GF-D8 (cell line): ENCODE results near the gene URGCP.

ENCODE experiments used
- DNase-seq: peaks from one replicate; lab custom pipeline; 2025; lab: John Stamatoyannopoulos, UW

URGCP gene, protein sequence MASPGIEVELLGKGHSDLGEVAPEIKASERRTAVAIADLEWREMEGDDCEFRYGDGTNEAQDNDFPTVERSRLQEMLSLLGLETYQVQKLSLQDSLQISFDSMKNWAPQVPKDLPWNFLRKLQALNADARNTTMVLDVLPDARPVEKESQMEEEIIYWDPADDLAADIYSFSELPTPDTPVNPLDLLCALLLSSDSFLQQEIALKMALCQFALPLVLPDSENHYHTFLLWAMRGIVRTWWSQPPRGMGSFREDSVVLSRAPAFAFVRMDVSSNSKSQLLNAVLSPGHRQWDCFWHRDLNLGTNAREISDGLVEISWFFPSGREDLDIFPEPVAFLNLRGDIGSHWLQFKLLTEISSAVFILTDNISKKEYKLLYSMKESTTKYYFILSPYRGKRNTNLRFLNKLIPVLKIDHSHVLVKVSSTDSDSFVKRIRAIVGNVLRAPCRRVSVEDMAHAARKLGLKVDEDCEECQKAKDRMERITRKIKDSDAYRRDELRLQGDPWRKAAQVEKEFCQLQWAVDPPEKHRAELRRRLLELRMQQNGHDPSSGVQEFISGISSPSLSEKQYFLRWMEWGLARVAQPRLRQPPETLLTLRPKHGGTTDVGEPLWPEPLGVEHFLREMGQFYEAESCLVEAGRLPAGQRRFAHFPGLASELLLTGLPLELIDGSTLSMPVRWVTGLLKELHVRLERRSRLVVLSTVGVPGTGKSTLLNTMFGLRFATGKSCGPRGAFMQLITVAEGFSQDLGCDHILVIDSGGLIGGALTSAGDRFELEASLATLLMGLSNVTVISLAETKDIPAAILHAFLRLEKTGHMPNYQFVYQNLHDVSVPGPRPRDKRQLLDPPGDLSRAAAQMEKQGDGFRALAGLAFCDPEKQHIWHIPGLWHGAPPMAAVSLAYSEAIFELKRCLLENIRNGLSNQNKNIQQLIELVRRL

DNA sequence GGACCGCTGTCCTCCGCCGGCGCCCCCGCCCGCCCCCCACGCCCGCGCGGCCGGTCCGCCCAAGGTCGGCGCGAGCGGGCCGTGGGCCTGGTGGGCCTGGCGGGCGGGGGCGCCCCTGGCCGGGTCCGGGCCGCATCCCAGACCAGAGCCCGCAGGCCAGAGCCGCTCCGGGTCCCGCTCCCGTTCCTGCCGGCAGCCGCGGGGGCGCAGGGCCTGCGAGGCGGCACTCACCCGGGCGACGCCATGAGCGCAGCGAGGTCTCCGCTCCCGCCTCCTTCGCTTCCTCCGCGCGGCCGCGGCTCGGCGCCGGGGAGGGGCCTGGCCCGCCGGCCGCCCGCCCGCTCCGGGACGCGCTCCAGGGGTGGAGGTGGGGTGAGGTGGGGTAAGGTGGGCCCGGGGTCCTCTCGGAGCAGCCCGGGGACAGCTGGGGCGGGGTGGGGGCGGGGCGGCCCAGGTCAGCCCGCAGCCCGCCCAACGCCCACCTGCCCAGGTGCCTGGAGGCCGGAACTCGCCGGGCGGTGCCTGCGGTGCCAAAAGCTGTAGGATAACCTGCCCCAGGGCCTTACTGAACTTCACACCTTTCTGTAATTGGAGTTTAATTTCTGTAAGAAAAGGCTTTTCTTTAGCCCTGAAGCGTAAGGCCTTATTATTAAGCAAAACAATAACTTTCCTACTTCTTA, at the start of gene URGCP:
URGCP (minus strand) TSS at position 266 of the 680 bp plus-strand sequence; CDS start at position 245, 21 bp downstream.
- DNase-seq = no peak

DNA sequence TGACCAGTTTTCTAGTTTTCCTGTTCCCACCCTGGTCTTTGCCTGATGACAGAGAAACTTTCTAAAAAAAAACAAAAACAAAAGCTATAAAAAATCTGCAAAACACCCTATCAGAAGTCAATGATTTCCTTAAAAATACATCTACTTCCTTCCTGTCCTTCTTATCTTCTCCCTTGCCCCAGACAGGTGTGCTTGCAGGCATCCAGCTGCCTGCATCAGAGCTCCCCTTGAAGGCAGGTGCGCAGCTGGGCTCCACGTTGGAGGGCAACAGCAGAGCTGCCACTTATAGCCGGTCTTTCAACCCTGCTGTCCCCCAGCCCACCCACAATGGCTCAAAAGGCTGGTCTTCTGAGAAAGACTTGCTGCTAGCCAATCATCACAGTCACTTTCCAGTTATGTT, 49.6 kb upstream of the URGCP start:
- no peak for DNase-seq

DNA sequence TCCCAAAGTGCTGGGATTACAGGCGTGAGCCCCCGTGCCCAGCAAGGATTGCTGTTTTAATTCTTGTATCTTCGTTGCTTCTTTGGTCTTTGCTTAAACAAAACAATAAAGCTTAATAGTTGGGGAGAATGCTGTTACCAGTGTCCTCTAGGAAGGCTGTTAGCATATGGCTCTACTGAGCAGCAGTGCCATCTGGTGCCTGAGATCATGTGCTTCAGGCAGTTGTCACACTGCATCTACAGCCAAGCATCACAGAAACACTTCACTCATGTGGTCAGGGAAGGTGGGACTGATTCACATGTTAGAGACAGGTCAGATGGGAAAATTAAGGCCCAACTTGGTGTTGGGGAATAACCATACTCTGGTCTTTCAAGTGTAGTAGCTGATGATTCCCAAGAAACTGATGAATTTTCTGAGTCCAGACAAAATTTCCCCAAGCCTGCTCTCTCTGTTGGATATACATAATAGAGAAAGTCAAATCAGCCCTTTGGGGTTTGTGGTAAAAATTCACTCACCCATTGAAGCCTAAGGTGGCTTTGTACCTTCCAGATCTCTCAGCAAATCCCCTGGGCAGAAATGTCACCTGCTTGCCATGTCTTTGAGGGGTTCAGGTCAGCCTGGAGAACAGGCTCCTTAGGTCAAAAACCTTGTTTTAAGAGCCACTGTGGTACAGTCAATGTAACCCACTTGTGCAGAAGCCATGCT, 48.3 kb upstream of the URGCP start:
- DNase-seq = peak; percentile 29

DNA sequence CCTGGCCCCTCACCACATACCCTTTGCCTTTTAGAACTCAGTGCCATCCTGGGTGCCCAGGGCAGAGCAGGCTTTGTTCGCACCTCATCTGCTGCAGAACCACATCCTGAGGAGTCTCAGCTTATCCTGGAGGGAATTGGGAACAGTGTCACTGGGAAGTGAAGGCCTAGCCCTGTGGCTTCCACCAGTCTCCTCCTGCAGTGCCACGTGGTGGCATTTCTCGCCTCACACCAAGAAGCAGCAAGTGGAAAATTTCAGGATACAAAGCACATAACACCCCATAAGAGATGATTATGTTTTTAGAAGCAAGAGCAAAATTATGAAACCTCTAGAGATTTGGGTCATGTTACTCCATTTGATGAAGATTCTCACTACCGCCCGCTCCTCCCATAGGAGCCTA, 46.7 kb upstream of the URGCP start:
- no peak for DNase-seq

DNA sequence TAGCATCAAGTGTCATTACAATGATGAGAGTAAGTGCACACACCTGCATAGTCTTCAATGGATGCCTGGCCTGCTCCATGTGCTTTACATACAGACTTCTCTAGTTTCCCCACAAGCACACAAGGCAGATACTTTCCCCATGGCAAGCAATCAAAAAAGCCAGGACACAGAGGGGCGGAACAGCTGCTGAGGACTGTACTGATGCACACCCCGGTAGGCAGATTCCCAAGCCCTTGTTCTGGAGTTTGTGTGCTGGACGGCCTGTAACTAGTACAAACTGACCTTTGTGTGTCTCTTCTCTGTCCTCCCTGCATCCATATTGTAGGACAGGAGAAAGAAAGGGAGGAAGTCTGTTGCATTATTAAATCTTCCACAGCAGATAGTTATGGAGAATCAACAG, 45.6 kb upstream of the URGCP start:
- no peak for DNase-seq

DNA sequence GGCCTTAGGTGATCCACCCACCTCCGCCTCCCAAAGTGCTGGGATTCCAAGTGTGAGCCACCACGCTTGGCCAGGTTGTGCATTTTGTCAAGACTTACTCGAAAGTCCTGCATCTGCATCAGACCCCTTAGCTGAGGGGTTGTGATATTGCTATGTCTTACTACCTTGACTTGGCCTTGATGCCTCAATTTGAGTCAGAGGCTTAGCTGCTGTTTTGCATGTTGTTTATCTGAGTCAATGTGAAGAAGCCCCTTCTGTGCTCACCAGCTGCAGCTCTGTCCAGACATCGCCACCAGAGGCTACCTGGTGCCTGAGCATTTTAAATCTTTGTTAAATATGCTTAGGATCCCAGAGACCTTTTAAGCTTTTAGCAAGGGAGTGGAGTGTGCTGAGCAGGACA, 37.9 kb upstream of the URGCP start:
- no peak for DNase-seq

DNA sequence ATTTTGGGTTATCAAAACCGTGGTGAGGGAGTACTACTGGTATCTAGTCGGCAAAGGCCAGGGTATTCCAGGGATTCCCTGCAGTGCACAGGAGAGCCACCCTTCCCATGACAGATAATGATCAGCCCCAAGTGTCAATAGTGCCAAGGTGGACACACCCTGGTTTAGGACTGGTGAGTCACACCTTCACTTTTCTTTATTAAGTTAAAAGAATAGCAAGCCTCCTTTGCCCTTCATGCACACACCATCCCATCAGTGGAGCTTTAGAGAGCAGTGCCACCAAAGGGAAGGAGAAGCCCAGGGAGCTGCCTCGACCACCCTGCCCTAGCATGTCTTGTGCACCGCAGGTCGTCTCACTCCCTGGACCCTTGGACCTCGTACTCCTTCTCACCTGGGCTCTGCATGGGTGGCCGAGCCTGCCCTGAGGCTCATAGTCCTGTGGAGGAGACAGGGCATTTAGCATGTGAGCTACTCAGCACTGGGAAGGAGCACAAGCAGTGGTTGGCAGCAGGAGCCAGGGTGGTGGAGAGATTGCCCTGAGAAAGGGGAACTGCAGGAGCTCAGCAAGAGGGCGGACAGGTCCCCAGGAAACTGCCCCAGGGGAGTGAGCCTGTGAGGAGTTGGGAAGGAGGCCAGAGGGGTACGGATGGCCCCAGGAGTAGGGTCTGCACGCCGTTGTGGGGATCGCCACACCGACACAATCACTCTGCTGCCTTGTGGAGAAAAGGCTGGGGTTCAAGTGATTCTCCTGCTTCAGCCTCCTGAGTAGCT, 37.2 kb upstream of the URGCP start:
- DNase-seq = no peak

DNA sequence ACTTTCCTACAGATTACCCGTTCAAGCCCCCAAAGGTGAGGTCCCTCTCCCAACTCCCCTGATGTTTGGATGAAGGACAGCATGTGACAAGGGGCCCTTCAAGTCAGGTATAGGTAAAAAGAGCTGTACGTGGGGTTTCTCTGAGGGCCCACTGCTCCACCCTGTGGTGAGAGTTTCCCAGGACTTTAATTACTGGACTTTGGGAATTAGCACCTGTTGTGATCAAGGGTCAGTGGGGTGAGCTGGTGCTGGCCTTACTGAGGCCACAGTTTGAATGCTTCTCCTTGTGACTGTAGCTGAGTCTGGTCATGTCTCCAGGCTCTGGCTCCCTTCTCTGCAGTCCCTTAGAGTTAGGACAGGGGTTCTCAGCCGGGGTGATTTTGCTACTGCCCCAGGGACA, 36.6 kb upstream of the URGCP start:
- no peak for DNase-seq

DNA sequence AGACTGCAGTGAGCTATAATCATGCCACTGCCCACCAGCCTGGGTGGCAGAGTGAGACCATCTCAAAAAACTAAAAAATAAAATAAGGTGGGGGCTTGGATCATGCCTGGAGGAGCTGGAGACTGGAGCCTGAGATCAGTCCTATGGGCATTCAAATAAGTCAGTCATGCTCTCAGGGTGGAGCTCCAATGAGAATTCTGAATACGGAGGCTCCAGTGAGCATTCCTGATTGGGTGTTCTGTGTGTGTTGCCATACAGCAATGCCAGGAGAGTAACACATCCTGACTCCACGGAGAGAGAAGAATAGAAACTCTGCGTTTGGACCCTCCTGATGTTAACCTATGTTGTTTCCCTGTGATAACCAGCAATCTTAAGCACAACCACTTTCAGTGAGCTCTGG, 35.9 kb upstream of the URGCP start:
- DNase-seq = no peak

DNA sequence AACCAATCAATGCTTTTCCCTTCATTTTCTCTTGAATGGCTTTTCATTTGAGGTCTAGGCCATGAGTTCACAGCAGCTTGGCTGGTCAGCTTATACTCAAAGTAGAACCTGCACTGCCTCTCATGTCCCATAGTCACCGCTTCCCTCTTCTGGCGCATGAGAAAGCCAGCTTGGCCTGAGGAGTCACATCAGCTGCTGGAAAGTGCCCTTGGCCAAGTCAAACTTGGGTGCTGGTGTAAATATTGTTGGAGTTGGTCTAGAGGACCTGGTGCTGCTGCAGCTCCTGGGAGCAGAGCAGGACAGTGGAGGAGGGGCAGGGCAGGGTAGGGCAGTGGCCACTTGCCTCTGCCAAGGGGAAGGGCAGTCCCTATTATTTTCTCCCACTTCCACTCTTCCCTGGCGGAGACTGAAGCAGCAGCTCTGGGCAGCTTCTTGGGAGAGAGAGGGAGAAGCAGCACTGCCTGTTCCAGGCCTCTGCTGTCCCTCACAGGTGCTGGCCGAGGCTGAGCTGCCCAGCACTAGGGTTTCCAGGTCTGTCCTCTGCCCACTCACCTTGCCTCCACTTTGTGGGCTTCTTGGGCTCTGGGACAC, 32.6 kb upstream of the URGCP start:
- DNase-seq = no peak

DNA sequence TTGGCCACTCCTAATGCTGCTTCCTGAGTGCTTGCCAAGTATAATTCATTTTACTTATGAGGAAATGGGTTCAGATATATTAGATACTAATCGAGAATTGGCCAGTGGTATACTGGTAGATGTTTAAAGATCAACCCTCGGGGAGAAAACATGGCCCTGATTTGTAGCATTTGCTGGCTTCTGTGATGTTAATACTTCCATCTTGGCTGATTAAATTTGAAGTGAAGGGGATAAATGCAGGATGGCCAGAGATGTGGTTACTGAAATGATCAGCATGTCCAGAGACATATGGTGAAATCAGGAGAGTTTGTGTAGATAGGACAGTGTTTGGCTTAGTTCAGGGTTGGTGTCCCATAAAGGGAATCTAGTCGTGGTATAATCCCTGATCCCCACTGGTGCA, 31.0 kb upstream of the URGCP start:
- no peak for DNase-seq

DNA sequence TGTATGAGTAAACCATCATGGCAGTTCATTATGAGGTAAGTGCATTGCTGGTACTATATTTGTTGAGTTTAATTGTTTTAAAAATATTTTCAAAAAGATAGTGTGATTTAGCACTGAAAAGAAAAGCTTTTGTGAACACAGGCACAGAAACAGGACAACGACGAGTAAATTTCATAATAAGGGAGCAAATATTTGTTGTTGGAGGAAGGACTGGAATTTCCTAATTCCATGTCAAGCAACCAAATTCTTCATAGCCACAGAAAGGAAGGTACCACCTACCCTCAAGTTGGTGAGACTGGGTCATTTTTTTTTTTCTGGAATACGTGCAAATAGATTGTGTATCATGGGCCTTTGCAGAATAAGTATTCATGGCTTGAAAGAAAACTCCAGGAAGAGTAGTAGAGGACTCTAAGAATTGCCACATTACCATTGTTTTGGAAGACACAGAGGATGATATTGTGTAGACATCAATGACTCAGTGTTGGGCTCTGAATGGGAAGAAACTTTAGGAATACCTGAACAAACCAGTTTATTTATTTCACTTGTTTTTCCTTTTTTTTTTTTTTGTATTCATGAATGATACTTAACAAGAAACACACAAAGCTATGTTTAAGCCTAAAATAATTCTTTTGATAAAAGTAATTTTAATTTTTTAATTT, 27.6 kb upstream of the URGCP start:
- no peak for DNase-seq

DNA sequence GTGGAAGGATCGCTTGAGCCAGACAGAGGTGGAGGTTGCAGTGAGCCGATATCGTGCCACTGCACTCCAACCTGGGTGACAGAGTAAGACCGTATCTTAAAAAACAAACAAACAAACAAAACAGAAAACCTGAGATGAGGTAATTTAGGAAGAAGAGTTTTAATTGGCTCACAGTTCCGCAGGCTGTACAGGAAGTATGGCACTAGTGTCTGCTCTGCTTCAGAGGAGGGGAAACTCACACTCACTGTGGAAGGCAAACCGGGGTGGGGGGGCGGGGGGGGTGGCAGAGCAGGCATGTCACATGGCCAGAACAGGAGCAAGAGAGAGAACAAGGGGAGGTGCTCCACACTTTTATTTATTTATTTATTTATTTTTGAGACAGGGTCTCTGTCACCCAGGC, 24.9 kb upstream of the URGCP start:
- no peak for DNase-seq

DNA sequence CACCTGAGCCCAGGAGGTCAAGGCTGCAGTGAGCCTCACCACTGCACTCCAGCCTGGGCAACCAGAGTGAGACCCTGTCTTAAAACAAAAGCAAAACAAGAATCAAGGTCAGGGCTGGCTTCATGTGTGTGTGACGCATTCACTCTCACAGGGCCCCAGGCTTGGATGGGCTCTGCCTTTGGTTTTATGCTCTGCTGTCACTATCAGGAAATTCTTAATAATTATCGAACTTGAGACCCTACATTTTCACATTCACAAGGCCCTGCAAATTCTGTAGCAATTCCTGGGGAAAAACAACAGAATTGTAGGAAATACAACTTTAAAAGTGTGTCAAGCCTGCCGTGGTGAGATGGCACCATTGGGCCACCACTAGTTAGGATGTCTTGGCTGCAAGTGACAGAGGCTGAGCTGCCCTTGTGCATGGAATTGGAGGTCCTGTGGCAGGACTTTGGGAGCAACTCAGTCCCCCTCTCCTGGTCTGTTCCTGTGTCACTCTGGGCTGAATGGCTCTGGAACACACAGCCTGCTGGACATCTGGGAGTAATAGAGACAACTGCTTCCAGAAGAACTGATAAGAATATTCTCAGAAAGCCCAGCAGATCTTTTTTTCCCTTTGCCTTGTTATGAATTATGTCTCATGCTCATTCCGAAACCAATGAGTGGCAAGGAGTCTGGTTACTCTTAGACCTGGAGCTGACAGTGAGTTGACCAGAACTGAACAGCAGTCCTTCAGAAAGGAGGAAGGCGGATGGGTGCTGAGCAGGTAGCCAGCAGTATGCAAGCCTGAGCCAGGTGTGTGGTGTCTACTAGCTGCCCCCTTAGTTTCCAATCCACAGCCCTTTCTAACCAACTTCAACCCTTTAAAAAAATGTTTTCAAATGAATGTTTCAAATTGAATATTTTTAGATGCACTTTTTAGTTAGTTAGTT, 23.4 kb upstream of the URGCP start:
- DNase-seq = no peak

DNA sequence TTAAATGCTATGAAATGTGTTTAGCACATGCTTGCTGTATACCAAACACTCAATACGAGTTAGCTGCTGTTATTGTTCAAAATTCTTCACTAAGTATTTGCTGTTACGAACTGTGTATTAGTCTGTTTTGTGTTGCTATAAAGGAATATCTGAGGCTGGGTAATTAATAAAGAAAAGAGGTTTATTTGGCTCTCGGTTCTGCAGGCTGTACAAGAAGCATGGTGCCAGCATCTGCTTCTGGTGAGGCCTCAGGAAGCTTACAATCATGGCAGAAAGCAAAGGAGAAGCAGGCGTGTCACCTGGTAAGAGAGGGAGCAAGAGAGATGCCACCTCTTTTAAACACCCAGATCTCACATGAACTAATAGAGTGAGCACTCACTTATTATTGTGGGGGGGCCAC, 21.4 kb upstream of the URGCP start:
- DNase-seq = no peak

DNA sequence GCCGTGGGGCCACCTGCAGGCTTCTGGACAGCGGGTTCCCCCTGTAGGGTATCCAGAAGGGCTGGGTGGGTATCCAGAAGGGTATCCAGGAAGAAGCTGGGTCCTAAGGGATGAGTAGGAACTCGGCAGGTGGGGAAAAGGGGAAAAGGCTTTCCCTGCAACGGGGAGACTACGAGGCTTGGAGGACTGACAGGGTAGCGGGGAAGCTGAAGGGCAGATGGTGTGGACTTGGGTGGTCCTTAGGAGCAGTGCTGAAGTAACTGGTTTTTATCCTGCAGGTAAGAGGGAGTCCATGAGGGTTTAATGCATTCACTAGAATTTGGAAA, 20.4 kb upstream of the URGCP start:
- no peak for DNase-seq

DNA sequence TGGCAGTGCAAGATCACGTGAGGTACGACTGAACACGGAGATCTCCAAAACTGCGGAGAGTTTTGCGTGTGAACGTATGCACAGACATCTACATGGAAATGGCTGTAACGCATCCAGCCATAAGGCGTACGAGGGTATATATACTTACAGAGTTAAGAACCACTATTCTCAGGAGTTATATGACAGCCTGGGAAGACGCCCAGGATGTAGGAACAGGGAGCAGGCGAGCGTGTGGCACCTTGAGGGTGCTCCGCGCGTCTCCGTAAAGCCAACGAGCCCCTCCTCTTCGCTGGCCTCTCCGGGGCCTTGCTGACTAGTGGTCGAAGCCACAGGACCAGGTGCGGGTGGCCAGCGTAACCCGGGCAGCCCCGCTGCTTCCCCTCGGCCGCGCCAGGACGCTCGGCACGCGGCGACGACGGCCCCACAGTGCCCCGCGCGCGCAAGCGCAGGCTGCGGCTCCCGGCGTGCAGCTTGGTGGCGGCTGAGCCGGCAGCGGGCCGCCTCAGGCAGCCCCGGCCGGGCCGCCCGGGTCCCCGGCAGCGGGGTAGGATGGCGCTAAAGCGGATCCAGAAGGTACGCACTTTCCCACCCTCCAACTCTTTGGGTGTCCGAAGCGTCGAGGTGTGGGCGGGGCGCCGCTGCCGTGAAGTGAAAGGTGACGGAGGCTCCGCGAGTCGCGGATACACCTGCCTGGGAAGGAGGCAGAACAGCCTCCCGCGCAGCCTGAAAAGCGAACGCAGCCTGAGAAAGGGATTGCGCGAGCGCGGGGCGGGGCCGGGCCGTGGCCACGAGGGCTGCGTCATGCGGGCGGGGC, 19.8 kb upstream of the URGCP start, which contains the start of gene UBE2D4:
UBE2D4 (plus strand) TSS at position 453 of the 814 bp plus-strand sequence; CDS start at position 550, 97 bp downstream.
- peak; percentile 72 for DNase-seq

DNA sequence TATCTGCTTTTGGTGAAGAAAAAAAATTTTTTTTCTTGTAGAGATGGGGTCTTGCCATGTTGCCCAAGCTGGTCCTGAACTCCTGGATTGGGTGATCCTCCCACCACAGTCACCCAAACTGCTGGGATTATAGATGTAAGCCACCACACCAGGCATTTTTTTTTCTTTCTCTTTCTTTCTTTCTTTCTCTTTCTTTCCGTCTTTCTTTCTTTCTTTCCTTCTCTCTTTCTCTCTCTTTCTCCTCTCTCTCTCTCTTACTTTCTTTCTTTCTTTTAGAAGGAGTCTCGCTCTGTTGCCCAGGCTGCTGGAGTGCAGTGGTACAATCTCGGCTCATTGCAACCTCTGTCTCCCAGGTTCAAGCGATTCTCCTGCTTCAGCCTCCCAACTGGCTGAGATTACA, 16.3 kb upstream of the URGCP start:
- no peak for DNase-seq
